ENCODE results near the gene EDC4.

DNA sequence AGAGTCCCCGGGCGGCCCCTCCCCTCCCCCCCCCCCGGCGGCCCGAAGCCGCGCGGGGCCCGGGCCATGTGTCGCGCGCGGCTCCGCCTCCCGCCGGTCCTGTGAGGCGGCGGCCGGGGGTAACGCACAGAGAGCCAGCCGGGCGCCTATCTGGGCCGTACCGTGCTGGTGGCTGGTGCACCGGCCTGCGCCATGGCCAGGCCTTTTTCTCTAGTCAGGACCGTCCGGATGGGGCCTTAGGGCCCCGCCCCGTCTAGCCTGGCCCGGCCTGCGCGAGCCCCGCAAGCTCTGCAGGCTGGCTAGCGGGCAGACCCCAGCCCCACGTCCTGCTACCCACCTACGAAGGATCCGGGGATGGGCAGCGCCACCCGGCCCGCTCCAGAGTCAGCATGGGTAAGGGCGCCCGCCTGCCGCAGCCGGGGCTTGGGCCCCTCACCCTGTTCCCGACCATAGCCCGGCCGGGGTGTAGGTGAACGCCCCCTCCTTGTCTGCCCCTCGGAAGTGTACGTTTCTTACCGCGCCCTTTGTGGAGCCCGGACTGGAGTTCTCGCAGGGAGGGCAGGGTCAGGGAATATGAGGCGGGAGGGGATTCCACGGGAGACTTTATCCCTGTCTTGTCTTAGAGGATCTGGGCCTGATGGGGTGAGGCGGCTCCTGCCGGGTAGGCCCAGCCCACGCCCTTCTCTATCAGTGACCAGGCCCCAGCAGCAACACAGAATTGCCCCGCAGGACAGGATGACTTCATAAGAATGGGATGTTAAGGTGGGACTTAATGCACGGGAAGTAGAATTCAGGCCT is 25.6 kb upstream of the EDC4 start, which contains the start of gene CENPT:
- no peak for TF ChIP-seq ZNF331 (CRISPR knock-in tag; IDR thresholded peaks at IDR 0.05; ENCODE audit: low read depth)
- TF ChIP-seq, protein P1, sequence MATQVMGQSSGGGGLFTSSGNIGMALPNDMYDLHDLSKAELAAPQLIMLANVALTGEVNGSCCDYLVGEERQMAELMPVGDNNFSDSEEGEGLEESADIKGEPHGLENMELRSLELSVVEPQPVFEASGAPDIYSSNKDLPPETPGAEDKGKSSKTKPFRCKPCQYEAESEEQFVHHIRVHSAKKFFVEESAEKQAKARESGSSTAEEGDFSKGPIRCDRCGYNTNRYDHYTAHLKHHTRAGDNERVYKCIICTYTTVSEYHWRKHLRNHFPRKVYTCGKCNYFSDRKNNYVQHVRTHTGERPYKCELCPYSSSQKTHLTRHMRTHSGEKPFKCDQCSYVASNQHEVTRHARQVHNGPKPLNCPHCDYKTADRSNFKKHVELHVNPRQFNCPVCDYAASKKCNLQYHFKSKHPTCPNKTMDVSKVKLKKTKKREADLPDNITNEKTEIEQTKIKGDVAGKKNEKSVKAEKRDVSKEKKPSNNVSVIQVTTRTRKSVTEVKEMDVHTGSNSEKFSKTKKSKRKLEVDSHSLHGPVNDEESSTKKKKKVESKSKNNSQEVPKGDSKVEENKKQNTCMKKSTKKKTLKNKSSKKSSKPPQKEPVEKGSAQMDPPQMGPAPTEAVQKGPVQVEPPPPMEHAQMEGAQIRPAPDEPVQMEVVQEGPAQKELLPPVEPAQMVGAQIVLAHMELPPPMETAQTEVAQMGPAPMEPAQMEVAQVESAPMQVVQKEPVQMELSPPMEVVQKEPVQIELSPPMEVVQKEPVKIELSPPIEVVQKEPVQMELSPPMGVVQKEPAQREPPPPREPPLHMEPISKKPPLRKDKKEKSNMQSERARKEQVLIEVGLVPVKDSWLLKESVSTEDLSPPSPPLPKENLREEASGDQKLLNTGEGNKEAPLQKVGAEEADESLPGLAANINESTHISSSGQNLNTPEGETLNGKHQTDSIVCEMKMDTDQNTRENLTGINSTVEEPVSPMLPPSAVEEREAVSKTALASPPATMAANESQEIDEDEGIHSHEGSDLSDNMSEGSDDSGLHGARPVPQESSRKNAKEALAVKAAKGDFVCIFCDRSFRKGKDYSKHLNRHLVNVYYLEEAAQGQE (IDR thresholded peaks at IDR 0.05; ENCODE audit: unreplicated experiment), result no peak
- TF ChIP-seq, protein P2, sequence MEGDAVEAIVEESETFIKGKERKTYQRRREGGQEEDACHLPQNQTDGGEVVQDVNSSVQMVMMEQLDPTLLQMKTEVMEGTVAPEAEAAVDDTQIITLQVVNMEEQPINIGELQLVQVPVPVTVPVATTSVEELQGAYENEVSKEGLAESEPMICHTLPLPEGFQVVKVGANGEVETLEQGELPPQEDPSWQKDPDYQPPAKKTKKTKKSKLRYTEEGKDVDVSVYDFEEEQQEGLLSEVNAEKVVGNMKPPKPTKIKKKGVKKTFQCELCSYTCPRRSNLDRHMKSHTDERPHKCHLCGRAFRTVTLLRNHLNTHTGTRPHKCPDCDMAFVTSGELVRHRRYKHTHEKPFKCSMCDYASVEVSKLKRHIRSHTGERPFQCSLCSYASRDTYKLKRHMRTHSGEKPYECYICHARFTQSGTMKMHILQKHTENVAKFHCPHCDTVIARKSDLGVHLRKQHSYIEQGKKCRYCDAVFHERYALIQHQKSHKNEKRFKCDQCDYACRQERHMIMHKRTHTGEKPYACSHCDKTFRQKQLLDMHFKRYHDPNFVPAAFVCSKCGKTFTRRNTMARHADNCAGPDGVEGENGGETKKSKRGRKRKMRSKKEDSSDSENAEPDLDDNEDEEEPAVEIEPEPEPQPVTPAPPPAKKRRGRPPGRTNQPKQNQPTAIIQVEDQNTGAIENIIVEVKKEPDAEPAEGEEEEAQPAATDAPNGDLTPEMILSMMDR (conservative IDR thresholded peaks at IDR 0.05; ENCODE audit: low read depth in 2 of 2), result no peak
- TF ChIP-seq POLR2AphosphoS5 (IDR thresholded peaks at IDR 0.05; ENCODE audit: low read depth), result no peak
- TF ChIP-seq JUNB (IDR thresholded peaks at IDR 0.05; ENCODE audit: unreplicated experiment), result no peak
- TF ChIP-seq EZH2 (IDR thresholded peaks at IDR 0.05; ENCODE audit: low read depth, unreplicated experiment), result no peak
- TF ChIP-seq EZH2phosphoT487 (IDR thresholded peaks at IDR 0.05; ENCODE audit: unreplicated experiment), result no peak
- TF ChIP-seq, protein P3, sequence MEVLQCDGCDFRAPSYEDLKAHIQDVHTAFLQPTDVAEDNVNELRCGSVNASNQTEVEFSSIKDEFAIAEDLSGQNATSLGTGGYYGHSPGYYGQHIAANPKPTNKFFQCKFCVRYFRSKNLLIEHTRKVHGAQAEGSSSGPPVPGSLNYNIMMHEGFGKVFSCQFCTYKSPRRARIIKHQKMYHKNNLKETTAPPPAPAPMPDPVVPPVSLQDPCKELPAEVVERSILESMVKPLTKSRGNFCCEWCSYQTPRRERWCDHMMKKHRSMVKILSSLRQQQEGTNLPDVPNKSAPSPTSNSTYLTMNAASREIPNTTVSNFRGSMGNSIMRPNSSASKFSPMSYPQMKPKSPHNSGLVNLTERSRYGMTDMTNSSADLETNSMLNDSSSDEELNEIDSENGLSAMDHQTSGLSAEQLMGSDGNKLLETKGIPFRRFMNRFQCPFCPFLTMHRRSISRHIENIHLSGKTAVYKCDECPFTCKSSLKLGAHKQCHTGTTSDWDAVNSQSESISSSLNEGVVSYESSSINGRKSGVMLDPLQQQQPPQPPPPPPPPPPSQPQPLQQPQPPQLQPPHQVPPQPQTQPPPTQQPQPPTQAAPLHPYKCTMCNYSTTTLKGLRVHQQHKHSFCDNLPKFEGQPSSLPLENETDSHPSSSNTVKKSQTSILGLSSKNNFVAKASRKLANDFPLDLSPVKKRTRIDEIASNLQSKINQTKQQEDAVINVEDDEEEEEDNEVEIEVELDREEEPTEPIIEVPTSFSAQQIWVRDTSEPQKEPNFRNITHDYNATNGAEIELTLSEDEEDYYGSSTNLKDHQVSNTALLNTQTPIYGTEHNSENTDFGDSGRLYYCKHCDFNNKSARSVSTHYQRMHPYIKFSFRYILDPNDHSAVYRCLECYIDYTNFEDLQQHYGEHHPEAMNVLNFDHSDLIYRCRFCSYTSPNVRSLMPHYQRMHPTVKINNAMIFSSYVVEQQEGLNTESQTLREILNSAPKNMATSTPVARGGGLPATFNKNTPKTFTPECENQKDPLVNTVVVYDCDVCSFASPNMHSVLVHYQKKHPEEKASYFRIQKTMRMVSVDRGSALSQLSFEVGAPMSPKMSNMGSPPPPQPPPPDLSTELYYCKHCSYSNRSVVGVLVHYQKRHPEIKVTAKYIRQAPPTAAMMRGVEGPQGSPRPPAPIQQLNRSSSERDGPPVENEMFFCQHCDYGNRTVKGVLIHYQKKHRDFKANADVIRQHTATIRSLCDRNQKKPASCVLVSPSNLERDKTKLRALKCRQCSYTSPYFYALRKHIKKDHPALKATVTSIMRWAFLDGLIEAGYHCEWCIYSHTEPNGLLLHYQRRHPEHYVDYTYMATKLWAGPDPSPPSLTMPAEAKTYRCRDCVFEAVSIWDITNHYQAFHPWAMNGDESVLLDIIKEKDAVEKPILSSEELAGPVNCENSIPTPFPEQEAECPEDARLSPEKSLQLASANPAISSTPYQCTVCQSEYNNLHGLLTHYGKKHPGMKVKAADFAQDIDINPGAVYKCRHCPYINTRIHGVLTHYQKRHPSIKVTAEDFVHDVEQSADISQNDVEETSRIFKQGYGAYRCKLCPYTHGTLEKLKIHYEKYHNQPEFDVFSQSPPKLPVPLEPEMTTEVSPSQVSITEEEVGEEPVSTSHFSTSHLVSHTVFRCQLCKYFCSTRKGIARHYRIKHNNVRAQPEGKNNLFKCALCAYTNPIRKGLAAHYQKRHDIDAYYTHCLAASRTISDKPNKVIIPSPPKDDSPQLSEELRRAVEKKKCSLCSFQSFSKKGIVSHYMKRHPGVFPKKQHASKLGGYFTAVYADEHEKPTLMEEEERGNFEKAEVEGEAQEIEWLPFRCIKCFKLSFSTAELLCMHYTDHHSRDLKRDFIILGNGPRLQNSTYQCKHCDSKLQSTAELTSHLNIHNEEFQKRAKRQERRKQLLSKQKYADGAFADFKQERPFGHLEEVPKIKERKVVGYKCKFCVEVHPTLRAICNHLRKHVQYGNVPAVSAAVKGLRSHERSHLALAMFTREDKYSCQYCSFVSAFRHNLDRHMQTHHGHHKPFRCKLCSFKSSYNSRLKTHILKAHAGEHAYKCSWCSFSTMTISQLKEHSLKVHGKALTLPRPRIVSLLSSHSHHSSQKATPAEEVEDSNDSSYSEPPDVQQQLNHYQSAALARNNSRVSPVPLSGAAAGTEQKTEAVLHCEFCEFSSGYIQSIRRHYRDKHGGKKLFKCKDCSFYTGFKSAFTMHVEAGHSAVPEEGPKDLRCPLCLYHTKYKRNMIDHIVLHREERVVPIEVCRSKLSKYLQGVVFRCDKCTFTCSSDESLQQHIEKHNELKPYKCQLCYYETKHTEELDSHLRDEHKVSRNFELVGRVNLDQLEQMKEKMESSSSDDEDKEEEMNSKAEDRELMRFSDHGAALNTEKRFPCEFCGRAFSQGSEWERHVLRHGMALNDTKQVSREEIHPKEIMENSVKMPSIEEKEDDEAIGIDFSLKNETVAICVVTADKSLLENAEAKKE (CRISPR knock-in tag; IDR thresholded peaks at IDR 0.05), result no peak
- no peak for TF ChIP-seq NANOG (IDR thresholded peaks at IDR 0.05; ENCODE audit: borderline replicate concordance)
- TF ChIP-seq CREB1 (CRISPR knock-in tag; IDR thresholded peaks at IDR 0.05; ENCODE audit: low read depth), result no peak
- TF ChIP-seq ZNF114 (CRISPR knock-in tag; IDR thresholded peaks at IDR 0.05), result no peak
- TF ChIP-seq, protein P4, sequence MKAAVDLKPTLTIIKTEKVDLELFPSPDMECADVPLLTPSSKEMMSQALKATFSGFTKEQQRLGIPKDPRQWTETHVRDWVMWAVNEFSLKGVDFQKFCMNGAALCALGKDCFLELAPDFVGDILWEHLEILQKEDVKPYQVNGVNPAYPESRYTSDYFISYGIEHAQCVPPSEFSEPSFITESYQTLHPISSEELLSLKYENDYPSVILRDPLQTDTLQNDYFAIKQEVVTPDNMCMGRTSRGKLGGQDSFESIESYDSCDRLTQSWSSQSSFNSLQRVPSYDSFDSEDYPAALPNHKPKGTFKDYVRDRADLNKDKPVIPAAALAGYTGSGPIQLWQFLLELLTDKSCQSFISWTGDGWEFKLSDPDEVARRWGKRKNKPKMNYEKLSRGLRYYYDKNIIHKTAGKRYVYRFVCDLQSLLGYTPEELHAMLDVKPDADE (IDR thresholded peaks at IDR 0.05), result no peak

Data from GM23338 (cell line).